GM10266 (cell line): Measurements from ENCODE around the gene ITGB5.
A peak's percentile ranks its signal among the peaks of the same experiment; 100 is the strongest.

Experiments used
- DNase-seq: peaks from one replicate; pipeline ENCODE4 v3.0.0; 2012; ENCODE audit errors: extremely low spot score
- TF ChIP-seq, protein P1 (sequence below): IDR thresholded peaks from 2 replicates; pipeline ENCODE4 v1.5.1; 2012; ENCODE audit warnings: mild to moderate bottlenecking, low read depth; ENCODE audit not compliant: control insufficient read depth, insufficient read depth; ENCODE audit errors: missing control alignments

The ITGB5 gene

DNA sequence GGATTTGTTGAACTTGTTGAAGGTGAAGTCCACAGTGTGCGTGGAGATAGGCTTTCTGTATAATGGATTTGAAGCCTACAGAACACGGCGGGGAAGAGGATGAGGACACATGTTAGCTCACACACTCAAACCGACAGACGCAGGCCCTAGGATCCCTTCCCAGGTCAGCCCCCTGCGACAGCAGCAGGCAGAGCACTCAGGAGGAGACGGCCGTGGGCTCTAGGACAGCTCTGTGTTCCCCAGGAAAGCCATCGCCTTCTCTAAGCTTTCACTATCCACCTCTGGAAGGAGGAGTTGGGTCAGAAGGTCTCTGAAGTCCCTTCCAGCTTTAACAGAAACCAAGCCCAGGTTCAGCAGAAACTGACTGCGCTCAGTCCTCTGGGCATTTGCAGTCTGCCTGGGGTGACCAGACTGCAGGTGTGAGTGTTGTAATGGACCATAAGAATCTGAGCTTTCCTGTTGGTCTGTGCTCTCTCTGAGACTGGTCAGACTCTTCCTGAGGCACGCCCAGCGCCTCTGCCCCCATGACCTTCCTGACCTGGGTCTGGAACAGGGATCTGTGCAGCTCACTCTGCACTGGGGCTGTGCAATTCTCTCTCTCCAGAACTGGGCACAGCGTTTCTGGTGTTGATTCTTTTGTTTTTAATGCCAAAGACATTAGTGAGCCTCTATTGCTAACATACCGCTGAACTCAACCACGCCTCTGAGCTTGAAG is 123.4 kb downstream of the ITGB5 start:
- TF ChIP-seq, protein P1, sequence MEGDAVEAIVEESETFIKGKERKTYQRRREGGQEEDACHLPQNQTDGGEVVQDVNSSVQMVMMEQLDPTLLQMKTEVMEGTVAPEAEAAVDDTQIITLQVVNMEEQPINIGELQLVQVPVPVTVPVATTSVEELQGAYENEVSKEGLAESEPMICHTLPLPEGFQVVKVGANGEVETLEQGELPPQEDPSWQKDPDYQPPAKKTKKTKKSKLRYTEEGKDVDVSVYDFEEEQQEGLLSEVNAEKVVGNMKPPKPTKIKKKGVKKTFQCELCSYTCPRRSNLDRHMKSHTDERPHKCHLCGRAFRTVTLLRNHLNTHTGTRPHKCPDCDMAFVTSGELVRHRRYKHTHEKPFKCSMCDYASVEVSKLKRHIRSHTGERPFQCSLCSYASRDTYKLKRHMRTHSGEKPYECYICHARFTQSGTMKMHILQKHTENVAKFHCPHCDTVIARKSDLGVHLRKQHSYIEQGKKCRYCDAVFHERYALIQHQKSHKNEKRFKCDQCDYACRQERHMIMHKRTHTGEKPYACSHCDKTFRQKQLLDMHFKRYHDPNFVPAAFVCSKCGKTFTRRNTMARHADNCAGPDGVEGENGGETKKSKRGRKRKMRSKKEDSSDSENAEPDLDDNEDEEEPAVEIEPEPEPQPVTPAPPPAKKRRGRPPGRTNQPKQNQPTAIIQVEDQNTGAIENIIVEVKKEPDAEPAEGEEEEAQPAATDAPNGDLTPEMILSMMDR = no peak
- no peak for DNase-seq

DNA sequence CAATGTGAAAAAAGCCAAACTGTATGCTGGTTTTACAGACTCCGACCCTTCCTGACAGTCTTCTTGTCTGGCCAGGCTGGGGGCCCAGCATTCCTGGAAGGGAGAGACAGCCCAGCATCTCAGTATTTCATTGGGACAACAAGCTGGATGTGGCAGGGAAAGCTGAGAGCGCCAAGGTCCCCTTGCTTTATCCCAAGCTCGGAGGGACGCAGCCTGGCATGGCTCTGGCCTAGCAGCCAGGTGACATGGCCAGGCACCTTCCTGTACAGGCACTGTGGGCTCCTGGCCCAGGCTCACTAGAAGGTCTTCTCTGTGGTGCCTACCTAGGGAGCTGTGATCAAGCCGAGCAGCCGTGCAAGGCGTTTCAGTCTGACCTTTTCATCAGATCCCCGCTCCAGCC is 124.0 kb downstream of the ITGB5 start:
- TF ChIP-seq, protein P1 = no peak
- no peak for DNase-seq

DNA sequence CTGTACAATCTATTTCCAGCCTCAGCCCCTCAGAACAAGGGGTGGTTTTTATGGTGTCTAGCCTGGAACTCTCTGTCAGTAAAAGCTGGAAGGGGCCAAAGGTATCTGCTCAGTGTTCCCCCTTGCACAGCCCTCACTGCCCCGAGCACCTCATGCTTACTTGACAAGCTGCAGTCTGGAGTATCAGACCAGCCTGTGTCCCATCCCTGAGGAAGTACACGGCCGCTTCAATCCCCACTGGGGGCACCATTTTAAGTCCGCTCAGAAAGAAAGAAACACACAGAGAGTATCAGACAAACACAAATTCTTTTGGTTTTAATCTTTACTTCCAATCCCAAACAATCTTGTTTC is 124.5 kb downstream of the ITGB5 start:
- TF ChIP-seq, protein P1 = no peak
- no peak for DNase-seq

DNA sequence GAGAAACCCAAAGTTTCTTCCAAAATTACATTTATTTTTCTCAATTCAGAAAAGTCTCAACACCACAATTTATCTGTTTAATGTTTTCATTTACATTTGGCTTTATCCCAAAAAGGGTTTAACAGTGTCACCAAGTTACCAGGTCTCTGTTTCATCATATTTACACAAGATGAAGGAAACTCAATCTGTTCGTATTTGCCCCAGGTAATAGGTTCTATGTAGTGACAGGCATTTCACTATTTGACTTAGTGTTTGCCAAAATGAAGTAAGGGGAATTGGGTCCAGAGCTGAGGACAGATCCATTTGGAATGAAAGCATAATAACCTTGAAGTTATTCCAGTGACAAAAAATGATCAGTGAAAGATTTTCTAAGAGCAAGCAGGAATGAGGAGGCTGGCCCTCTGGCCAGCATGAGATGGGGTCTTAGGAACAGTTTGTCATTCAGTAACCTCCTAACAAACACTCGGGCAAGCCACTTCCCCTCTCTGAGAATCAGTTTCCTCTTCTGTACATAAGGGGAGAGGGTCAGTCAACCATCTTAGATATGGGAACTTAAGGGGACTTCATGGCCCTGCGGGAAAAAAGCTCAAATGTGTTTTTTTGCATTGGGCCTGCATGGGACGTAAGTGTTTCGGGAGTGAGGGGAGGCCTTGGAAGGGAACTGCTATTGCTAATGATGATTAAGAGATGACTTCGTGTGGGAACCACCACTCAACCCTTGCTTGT is 125.1 kb downstream of the ITGB5 start:
- TF ChIP-seq, protein P1 = no peak
- no peak for DNase-seq

DNA sequence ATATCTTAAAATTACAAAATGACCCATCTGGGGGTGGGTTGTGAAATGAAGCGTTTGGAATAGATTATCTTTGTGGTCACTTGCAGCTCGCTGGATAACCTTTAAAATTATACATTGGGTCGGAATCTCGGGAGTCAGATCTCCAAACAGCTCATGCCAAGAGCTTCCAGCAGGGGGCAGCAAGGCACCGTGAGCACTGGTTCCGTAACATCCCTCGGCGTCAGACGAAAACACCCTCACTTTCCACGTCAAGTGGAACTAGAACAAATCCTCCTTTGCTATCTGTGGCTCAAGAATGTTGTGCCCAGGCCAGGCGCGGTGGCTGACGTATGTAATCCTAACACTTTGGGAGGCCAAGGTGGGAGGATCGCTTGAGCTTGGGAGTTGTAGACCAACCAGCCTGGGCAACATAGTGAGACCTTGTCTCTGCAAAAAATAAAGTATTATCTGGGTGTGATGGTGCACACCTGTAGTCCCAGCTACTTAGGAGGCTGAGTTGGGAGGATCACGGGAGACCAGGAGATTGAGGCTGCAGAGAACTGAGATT is 125.8 kb downstream of the ITGB5 start:
- TF ChIP-seq, protein P1 = peak; percentile 86
- peak; percentile 76 for DNase-seq

DNA sequence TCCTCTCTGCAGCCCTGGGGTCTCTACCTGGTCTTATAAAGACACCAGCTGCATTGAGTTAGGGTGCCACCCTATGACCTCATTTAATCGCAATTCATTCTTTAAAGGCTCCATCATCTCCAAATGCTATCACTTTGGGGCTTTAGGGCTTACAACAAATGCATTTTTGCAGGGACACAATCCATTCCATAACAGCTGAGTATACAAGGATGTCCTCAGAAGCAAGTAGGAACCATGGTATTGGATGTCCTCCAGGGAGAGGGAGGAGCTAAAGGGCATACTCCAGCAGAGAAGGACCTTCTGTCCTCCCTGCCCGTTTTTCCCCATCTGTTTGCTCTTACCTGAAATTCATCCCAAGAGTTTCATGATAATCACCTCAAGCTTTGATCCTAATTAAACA is 126.6 kb downstream of the ITGB5 start:
- TF ChIP-seq, protein P1 = no peak
- no peak for DNase-seq
